Measurements from ENCODE around the gene C17orf75. TPM values are rescaled to one million over a fixed set of nuclear protein-coding genes. Genes with fewer than 3 reads are reported as not detected.
A peak's percentile ranks its signal among the peaks of the same experiment; 100 is the strongest.

Gene C17orf75
- total and polyA plus RNA-seq, 10 donors: 9.3 to 25.8 (median 14.5) TPM

DNA sequence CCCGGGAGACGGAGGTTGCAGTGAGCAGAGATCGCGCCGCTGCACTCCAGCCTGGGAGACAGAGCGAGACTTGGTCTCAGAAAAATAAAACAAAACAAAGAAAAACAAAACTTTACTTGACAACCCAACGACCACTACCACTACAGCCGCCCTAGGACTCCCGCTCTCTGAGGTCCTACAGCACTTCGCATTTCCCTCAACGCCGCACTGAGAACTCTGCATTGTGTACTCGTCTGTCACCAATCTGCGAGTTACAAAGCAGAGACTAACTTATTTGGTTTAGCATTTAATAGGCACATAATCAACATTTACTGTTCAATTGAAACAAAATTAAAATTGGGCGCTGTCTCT is 7.5 kb upstream of the C17orf75 start:
- peak; percentile 74 for DNase-seq
- Histone ChIP-seq H3K4me3 (peak overlapping the region; percentile 62 to 99 (median 92)), H3K9me3 (no peaks in the 10 kb centered on the region), H3K4me1 (peaks cover 31 to 51% (median 43%) of the 10 kb centered on the region in 6 donors), H3K27me3 (replicated peaks in 1 of 7) (no peaks in the 10 kb centered on the region), H3K36me3 (peaks cover 0 to 29% (median 18%) of the 10 kb centered on the region in 6 donors), H3K27ac (peak overlapping the region; percentile 78 to 99 (median 96))
- intact Hi-C loops (cut with DNase I; ENCODE audit: low total_unique reads): no loop called here
- TF ChIP-seq, protein P1, sequence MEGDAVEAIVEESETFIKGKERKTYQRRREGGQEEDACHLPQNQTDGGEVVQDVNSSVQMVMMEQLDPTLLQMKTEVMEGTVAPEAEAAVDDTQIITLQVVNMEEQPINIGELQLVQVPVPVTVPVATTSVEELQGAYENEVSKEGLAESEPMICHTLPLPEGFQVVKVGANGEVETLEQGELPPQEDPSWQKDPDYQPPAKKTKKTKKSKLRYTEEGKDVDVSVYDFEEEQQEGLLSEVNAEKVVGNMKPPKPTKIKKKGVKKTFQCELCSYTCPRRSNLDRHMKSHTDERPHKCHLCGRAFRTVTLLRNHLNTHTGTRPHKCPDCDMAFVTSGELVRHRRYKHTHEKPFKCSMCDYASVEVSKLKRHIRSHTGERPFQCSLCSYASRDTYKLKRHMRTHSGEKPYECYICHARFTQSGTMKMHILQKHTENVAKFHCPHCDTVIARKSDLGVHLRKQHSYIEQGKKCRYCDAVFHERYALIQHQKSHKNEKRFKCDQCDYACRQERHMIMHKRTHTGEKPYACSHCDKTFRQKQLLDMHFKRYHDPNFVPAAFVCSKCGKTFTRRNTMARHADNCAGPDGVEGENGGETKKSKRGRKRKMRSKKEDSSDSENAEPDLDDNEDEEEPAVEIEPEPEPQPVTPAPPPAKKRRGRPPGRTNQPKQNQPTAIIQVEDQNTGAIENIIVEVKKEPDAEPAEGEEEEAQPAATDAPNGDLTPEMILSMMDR (IDR thresholded peaks at IDR 0.05 in 8 of 11, conservative IDR thresholded peaks at IDR 0.05 in 3 of 11): no peak
- TF ChIP-seq POLR2A (IDR thresholded peaks at IDR 0.05) (no peak), POLR2AphosphoS5 (IDR thresholded peaks at IDR 0.05) (no peak)
- WGBS, 5 donors: 19 to 28% (median 21%) methylated on average over 15 of the region's 15 CpGs

- H3K4me3 ChIP-seq: no peak overlapping the region
- peaks cover 0 to 19% (median 8%) of the 10 kb centered on the region in 6 donors for H3K36me3 ChIP-seq
- no peaks in the 10 kb centered on the region for H3K9me3 ChIP-seq
- H3K27me3 ChIP-seq (replicated peaks in 1 of 7): no peaks in the 10 kb centered on the region
- DNase-seq: no peak
- no peak for TF ChIP-seq POLR2AphosphoS5 (IDR thresholded peaks at IDR 0.05)
- TF ChIP-seq POLR2A (IDR thresholded peaks at IDR 0.05): no peak
- TF ChIP-seq, protein P1 (IDR thresholded peaks at IDR 0.05 in 8 of 11, conservative IDR thresholded peaks at IDR 0.05 in 3 of 11): no peak
- intact Hi-C loops (cut with DNase I; ENCODE audit: low total_unique reads): no loop called here
- 92 to 99% (median 96%) methylated on average over 2 of the region's 2 CpGs for WGBS, 5 donors
- no peak overlapping the region for H3K27ac ChIP-seq
- H3K4me1 ChIP-seq: peaks cover 23 to 41% (median 33%) of the 10 kb centered on the region in 6 donors
Observed at GRCh38 chr17:32348483-32348800, 6.5 kb upstream of the C17orf75 start.

DNA sequence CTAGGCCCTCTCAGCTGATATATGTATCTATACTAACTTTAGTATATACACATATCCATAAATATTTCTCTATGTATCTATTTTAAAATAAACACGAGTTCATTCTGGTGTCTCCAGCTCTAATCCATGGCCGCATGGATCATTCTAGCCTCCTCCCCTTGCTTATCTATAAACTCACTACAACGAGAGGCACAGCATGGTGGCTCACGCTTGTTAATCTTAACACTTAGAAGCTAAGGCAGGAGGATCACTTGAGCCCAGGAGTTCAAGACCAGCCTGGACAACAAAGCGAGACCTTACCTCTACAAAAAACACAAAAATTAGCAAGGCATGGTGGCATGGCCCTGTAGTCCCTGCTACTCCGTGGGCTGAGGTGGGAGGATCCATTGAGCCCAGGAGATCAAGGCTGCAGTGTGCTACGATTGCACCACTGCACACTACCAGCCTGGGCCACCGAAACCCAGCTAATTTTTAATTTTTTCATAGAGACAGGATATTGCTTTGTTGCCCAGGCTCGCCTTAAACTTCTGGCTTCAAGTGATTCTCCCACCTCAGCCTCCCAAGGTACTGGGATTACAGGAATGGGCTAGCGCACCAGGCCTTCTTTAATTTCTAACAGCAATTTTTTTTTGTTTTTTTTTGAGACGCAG is 4.1 kb upstream of the C17orf75 start:
- no peaks in the 10 kb centered on the region for H3K9me3 ChIP-seq
- no peaks in the 10 kb centered on the region for H3K36me3 ChIP-seq
- no peaks in the 10 kb centered on the region for H3K27me3 ChIP-seq (replicated peaks in 1 of 7)
- DNase-seq: no peak
- intact Hi-C loops (cut with DNase I; ENCODE audit: low total_unique reads): no loop called here
- WGBS, 5 donors: 89 to 93% (median 93%) methylated on average over 11 of the region's 11 CpGs
- no peak overlapping the region for H3K4me3 ChIP-seq
- peaks cover 9 to 37% (median 26%) of the 10 kb centered on the region in 6 donors for H3K4me1 ChIP-seq
- H3K27ac ChIP-seq: no peak overlapping the region
- TF ChIP-seq, protein P1 (IDR thresholded peaks at IDR 0.05 in 8 of 11, conservative IDR thresholded peaks at IDR 0.05 in 3 of 11): no peak
- TF ChIP-seq POLR2AphosphoS5 (IDR thresholded peaks at IDR 0.05): no peak
- no peak for TF ChIP-seq POLR2A (IDR thresholded peaks at IDR 0.05)

DNA sequence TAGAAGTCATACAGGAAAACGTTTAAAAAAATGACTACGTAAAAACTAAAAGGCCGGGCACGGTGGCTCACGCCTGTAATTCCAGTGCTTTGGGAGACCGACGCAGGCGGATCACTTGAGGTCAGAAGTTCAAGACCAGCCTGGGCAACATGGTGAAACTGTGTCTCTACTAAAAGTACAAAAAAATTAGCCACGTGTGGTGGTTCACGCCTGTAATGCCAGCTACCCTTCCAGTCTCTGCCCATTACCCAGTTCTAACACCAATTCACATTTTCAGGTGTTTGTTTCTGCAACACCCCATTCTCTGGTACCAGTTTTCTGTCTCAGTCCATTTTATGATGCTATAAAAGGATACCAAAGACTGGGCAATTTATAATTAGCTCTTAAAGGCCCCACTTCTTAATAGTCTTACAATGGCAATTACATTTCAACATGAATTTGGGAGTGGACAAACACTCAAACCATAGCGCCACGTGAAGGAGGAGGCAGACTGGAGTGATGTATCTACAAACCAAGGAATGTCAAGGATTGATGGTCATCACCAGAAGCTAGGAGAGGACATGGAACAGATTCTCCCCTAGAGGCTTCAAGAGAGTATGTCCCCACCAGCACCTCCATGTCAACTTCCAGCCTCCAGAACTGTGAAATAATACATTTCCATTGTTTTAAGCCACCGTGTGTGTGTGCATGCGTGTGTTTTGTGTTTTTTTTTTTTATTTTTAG is 791 bp upstream of the C17orf75 start:
- WGBS, 5 donors: 67 to 82% (median 77%) methylated on average over 14 of the region's 14 CpGs
- intact Hi-C loops (cut with DNase I; ENCODE audit: low total_unique reads): no loop called here
- peaks cover 0 to 23% (median 4%) of the 10 kb centered on the region in 6 donors for H3K36me3 ChIP-seq
- no peak for TF ChIP-seq POLR2AphosphoS5 (IDR thresholded peaks at IDR 0.05)
- TF ChIP-seq, protein P1 (IDR thresholded peaks at IDR 0.05 in 8 of 11, conservative IDR thresholded peaks at IDR 0.05 in 3 of 11): no peak
- TF ChIP-seq POLR2A (IDR thresholded peaks at IDR 0.05): no peak
- no peaks in the 10 kb centered on the region for H3K27me3 ChIP-seq (replicated peaks in 1 of 7)
- H3K4me3 ChIP-seq: peak overlapping the region in 6 of 8 donors; percentile 62 to 81 (median 64)
- H3K4me1 ChIP-seq: peaks cover 4 to 33% (median 20%) of the 10 kb centered on the region in 6 donors
- H3K9me3 ChIP-seq: no peaks in the 10 kb centered on the region
- peak overlapping the region; percentile 66 to 91 (median 85) for H3K27ac ChIP-seq
- no peak for DNase-seq

Data from spleen (tissue), 11 donors.